Gastroesophageal sphincter (tissue), 4 donors: ENCODE results near the gene TNS3. TPM values are rescaled to one million over a fixed set of nuclear protein-coding genes. Genes with fewer than 3 reads are reported as not detected.

Experiments used
- ATAC-seq: fragments of 150-250 bp; one replicate; pipeline ENCODE4 v1.9.1; 2016; ENCODE audit warnings: mild to moderate bottlenecking, moderate library complexity
- H3K27ac ChIP-seq, 4 donors: fragments of 200-600 bp; sonication (generic) in 3 of 4; 1 replicate in 3 of 4; 2 replicates in 1 of 4; pipeline ENCODE4 v1.5.1; 2016 to 2019
- H3K27me3 ChIP-seq: fragments of 200-600 bp; sonication (generic); one replicate; pipeline ENCODE4 v1.5.1; 2019
- H3K36me3 ChIP-seq, 2 donors: fragments of 200-600 bp; sonication (generic); one replicate each; pipeline ENCODE4 v1.5.1; 2019; ENCODE audit warnings: control low read depth in 1 of 2
- H3K4me1 ChIP-seq, 3 donors: fragments of 200-600 bp; sonication (generic); 1 replicate in 2 of 3; 2 replicates in 1 of 3; pipeline ENCODE4 v1.5.1; 2016 to 2019; ENCODE audit warnings: control low read depth in 2 of 3
- H3K4me3 ChIP-seq, 2 donors: fragments of 200-600 bp; sonication (generic); one replicate each; pipeline ENCODE4 v1.5.1; 2019; ENCODE audit warnings: mild to moderate bottlenecking in 1 of 2, moderate library complexity in 1 of 2
- H3K9me3 ChIP-seq, 3 donors: fragments of 200-600 bp; sonication (generic); one replicate each; pipeline ENCODE4 v1.5.1; 2017 to 2019; ENCODE audit warnings: control low read depth in 2 of 3
- EP300 ChIP-seq: sonication (generic); formaldehyde crosslinking; IDR thresholded peaks from one replicate; pipeline ENCODE4 v1.6.1; 2017; ENCODE audit warnings: antibody characterized with exemption, mild to moderate bottlenecking
- POLR2A ChIP-seq, 2 donors: fragments of 450-650 bp; IDR thresholded peaks; one replicate each; pipeline ENCODE4 v1.6.1; 2017; ENCODE audit warnings: antibody characterized with exemption in 2 of 2, mild to moderate bottlenecking in 2 of 2, moderate library complexity in 1 of 2
- POLR2AphosphoS5 ChIP-seq: sonication (generic); formaldehyde crosslinking; IDR thresholded peaks from one replicate; pipeline ENCODE4 v1.6.1; 2017; ENCODE audit warnings: antibody characterized with exemption
- WGBS, 2 donors: methylation state at CpG; one replicate each; pipeline ENCODE4 v1.1.5; 2018; ENCODE audit warnings: low coverage in 1 of 2; 5-methylcytosine and 5-hydroxymethylcytosine counted together
- total RNA-seq, 4 donors: library from RNA; depleted of rRNA; stranded (reverse); fragments of >200 nt; gene quantifications; one replicate each; pipeline ENCODE4 v1.1.0, GENCODE V29; 2016
- TF ChIP-seq, protein P1 (sequence below), 4 experiments: fragments of 200-600 bp in 2 of 4; fragments of 450-650 bp in 2 of 4; sonication (generic) in 1 of 4; IDR thresholded peaks; one replicate each; pipeline ENCODE4 v1.5.1; 2017 to 2019; ENCODE audit warnings: antibody characterized with exemption in 4 of 4, mild to moderate bottlenecking in 2 of 4, moderate library complexity in 2 of 4

The TNS3 gene
- total RNA-seq, 4 donors from 2014 or later, result 35.0 to 61.3 (median 45.1) TPM

DNA sequence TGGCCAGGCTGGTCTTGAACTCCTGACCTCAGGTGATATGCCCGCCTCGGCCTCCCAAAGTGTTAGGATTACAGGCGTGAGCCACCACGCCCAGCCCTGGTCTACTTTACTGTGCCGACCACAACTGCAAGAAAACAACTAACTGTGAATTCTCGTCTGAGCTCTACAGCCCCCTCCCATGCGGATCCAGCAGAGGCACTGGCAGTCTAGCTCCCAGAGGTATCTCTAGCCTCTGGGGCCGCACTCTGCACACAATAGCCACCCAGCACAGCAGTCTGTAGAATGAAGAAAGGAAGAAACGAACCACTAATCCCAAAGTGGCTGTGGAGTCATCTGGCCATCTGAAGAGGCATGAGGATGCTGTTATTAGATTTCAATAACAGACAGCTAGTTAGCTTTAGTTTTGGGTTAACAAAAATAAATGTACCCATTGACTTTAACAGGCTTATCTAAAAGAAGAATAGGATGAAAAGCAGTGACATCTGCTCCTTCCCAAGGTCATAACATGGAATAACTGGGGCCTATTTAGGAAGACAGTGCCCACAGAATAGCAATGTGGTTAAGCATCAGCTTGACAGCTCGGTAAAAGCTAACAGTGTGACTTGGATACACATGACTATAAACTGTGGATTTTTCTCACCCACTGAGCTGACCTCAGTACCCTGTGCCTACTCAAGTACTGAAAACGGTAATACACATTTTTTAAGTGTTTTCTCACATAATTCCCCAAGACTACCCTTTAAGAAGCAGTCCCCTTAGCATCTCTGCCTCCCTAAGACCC lies 131.9 kb downstream of the TNS3 start:
- H3K9me3 ChIP-seq, result no peaks in the 10 kb centered on the region
- no peaks in the 10 kb centered on the region for H3K36me3 ChIP-seq
- 65 to 78% methylated on average over 4 to 9 of the region's 11 CpGs for WGBS, 2 donors
- H3K4me1 ChIP-seq, result peaks cover 0 to 66% (median 32%) of the 10 kb centered on the region in 3 donors
- no peak for ATAC-seq
- no peaks in the 10 kb centered on the region for H3K27me3 ChIP-seq
- TF ChIP-seq EP300 (no peak), POLR2A (IDR thresholded peaks at IDR 0.05) (no peak)
- TF ChIP-seq, protein P1, sequence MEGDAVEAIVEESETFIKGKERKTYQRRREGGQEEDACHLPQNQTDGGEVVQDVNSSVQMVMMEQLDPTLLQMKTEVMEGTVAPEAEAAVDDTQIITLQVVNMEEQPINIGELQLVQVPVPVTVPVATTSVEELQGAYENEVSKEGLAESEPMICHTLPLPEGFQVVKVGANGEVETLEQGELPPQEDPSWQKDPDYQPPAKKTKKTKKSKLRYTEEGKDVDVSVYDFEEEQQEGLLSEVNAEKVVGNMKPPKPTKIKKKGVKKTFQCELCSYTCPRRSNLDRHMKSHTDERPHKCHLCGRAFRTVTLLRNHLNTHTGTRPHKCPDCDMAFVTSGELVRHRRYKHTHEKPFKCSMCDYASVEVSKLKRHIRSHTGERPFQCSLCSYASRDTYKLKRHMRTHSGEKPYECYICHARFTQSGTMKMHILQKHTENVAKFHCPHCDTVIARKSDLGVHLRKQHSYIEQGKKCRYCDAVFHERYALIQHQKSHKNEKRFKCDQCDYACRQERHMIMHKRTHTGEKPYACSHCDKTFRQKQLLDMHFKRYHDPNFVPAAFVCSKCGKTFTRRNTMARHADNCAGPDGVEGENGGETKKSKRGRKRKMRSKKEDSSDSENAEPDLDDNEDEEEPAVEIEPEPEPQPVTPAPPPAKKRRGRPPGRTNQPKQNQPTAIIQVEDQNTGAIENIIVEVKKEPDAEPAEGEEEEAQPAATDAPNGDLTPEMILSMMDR (IDR thresholded peaks at IDR 0.05), result no peak
- H3K27ac ChIP-seq, result peak overlapping the region in 3 of 4 donors; percentile 71 to 74 (median 71)
- no peak overlapping the region for H3K4me3 ChIP-seq

- TF ChIP-seq POLR2A (IDR thresholded peaks at IDR 0.05) (no peak), EP300 (no peak), POLR2AphosphoS5 (no peak)
- TF ChIP-seq, protein P1 (IDR thresholded peaks at IDR 0.05), result no peak
- 100% methylated on average over 1 of the region's 9 CpGs for WGBS, 2 donors
- no peaks in the 10 kb centered on the region for H3K36me3 ChIP-seq
- H3K27me3 ChIP-seq, result no peaks in the 10 kb centered on the region
- ATAC-seq, result no peak
- no peak overlapping the region for H3K4me3 ChIP-seq
- H3K4me1 ChIP-seq, result peaks cover 0 to 66% (median 26%) of the 10 kb centered on the region in 3 donors
- H3K9me3 ChIP-seq, result no peaks in the 10 kb centered on the region
- no peak overlapping the region for H3K27ac ChIP-seq
Observed at GRCh38 chr7:47448971-47449370, 132.9 kb downstream of the TNS3 start.

- 67% methylated on average over 2 of the region's 12 CpGs; no CpG with 5 or more reads in 1 of the 2 donors for WGBS, 2 donors
- Histone ChIP-seq H3K27ac (no peak overlapping the region), H3K4me1 (peaks cover 0 to 60% (median 17%) of the 10 kb centered on the region in 3 donors), H3K36me3 (no peaks in the 10 kb centered on the region), H3K27me3 (no peaks in the 10 kb centered on the region), H3K9me3 (no peaks in the 10 kb centered on the region), H3K4me3 (no peak overlapping the region)
- no peak for TF ChIP-seq POLR2AphosphoS5
- TF ChIP-seq, protein P1 (IDR thresholded peaks at IDR 0.05), result no peak
- no peak for TF ChIP-seq EP300
- no peak for TF ChIP-seq POLR2A (IDR thresholded peaks at IDR 0.05)
- no peak for ATAC-seq
Observed at GRCh38 chr7:47447621-47448349, 134.1 kb downstream of the TNS3 start.

GRCh38 chr7:47446871-47447466 lies 134.9 kb downstream of the TNS3 start:
- no peak for ATAC-seq
- H3K27me3 ChIP-seq, result no peaks in the 10 kb centered on the region
- TF ChIP-seq POLR2AphosphoS5 (no peak), EP300 (no peak), POLR2A (IDR thresholded peaks at IDR 0.05) (no peak)
- TF ChIP-seq, protein P1 (IDR thresholded peaks at IDR 0.05), result no peak
- 60 to 75% methylated on average over 1 to 4 of the region's 9 CpGs for WGBS, 2 donors
- H3K4me1 ChIP-seq, result peaks cover 0 to 60% (median 10%) of the 10 kb centered on the region in 3 donors
- H3K9me3 ChIP-seq, result no peaks in the 10 kb centered on the region
- no peaks in the 10 kb centered on the region for H3K36me3 ChIP-seq
- H3K4me3 ChIP-seq, result no peak overlapping the region
- no peak overlapping the region for H3K27ac ChIP-seq
